HEK293T (cell line): ENCODE measurements around the gene RC3H2.

Source experiments
- CTCF ChIA-PET: fragments of 350-600 bp; formaldehyde crosslinking; extraction: SDS; loops from one replicate; lab custom pipeline; 2021; ENCODE audit warnings: antibody characterized with exemption, inconsistent platforms; lab: Yijun Ruan, JAX
- POLR2A ChIA-PET: fragments of 350-600 bp; formaldehyde crosslinking; extraction: SDS; loops from one replicate; lab custom pipeline; 2020; ENCODE audit warnings: antibody characterized with exemption, inconsistent platforms; lab: Yijun Ruan, JAX
- DNase-seq: peaks from one replicate; pipeline ENCODE4 v3.0.0; 2012; ENCODE audit warnings: mixed read lengths; ENCODE audit errors: extremely low spot score
- ARNT ChIP-seq: fragments of 450-650 bp; IDR thresholded peaks from 2 replicates; pipeline ENCODE4 v1.6.1; 2017; ENCODE audit warnings: mild to moderate bottlenecking
- BHLHE40 ChIP-seq: fragments of 450-650 bp; IDR thresholded peaks from 2 replicates; pipeline ENCODE4 v1.6.1; 2016; ENCODE audit warnings: mild to moderate bottlenecking, moderate library complexity, borderline replicate concordance
- CTBP1 ChIP-seq: fragments of 450-650 bp; IDR thresholded peaks from 2 replicates; pipeline ENCODE4 v1.6.1; 2016; ENCODE audit warnings: borderline replicate concordance
- ELF4 ChIP-seq: fragments of 450-650 bp; IDR thresholded peaks from 2 replicates; pipeline ENCODE4 v1.6.1; 2017; ENCODE audit warnings: antibody characterized with exemption
- FOXA1 ChIP-seq: fragments of 450-650 bp; IDR thresholded peaks from 2 replicates; pipeline ENCODE4 v1.6.1; 2016; ENCODE audit warnings: mild to moderate bottlenecking
- FOXK2 ChIP-seq: fragments of 450-650 bp; IDR thresholded peaks from 2 replicates; pipeline ENCODE4 v1.6.1; 2016; ENCODE audit warnings: mild to moderate bottlenecking
- FOXM1 ChIP-seq: fragments of 450-650 bp; IDR thresholded peaks from 2 replicates; pipeline ENCODE4 v1.6.1; 2017; ENCODE audit warnings: mild to moderate bottlenecking, borderline replicate concordance
- HDGF ChIP-seq: fragments of 450-650 bp; IDR thresholded peaks from 2 replicates; pipeline ENCODE4 v1.6.1; 2017; ENCODE audit warnings: antibody characterized with exemption, borderline replicate concordance
- L3MBTL2 ChIP-seq: fragments of 450-650 bp; conservative IDR thresholded peaks from 2 replicates; pipeline ENCODE4 v1.6.1; 2016; ENCODE audit warnings: mild to moderate bottlenecking
- LEF1 ChIP-seq: fragments of 450-650 bp; IDR thresholded peaks from 2 replicates; pipeline ENCODE4 v1.6.1; 2017; ENCODE audit warnings: mild to moderate bottlenecking, borderline replicate concordance
- NFRKB ChIP-seq: fragments of 450-650 bp; IDR thresholded peaks from 2 replicates; pipeline ENCODE4 v1.6.1; 2016; ENCODE audit warnings: mild to moderate bottlenecking, moderate library complexity
- SP1 ChIP-seq: fragments of 450-650 bp; IDR thresholded peaks from 2 replicates; pipeline ENCODE4 v1.6.1; 2017
- SUZ12 ChIP-seq: fragments of 450-650 bp; IDR thresholded peaks from 2 replicates; pipeline ENCODE4 v1.6.1; 2016; ENCODE audit warnings: mild to moderate bottlenecking
- TARDBP ChIP-seq: fragments of 450-650 bp; IDR thresholded peaks from 2 replicates; pipeline ENCODE4 v1.6.1; 2016
- ZNF384 ChIP-seq: fragments of 450-650 bp; IDR thresholded peaks from 2 replicates; pipeline ENCODE4 v1.6.1; 2016
- TF ChIP-seq, protein P1 (sequence below): fragments of 450-650 bp; IDR thresholded peaks from 2 replicates; pipeline ENCODE4 v1.6.1; 2016

The RC3H2 gene

DNA sequence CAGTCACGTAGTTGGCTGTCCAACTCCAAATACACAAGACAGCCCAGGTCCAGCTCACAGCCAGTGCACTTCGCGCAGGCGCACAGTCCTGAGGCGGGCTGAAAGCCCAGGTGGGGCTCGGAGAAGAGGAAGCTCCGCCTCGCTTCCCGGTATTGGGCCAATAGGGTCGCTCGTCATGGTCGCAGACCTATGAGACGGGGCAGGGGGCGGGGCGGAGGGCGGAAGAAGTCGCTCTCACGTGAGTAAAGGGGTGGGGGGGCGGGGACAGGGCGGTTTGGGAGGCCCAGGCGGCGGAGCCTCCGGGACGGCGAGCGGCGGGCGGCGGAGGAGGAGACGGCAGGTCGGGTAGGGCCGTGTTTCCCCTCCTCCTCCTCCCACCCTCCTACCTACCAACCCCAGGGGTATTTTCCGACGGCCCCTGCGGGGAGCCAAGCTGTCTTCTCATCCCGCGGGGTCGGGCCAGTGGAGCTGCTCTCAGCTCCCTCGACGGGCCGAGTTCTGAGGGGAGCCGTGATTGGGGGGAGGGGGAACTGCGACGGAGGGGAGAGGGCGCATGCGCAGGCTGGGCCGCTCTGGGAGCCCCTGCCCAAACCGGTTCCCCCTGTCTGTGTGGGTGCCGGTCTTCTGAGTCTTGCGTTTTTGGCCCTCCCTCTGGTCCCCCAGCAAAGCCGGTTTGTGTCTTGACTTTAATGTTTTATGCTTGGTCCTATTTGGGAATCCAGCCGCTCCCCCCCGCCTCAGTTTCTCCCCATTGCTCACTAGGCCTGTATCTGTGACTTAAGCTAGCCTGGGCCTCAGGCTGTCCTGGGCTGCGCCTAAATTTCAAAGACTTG is 35.8 kb upstream of the RC3H2 start, which contains the start of gene RABGAP1:
RABGAP1 (plus strand) TSS at position 272 of the 833 bp plus-strand sequence. CDS start 16,040 bp downstream, outside the sequence.
- CTCF ChIA-PET, result interaction anchor here (0.9 kb wide), 2 partner anchors 28 to 50 kb away, joined by 4 to 5 read pairs; partner anchors contain the start of gene ZBTB6
- peak; percentile 98 for DNase-seq
- TF ChIP-seq L3MBTL2, result peak; percentile 31; the same call in 1 of the 2 replicates
- TF ChIP-seq BHLHE40, result no peak
- TF ChIP-seq, protein P1, sequence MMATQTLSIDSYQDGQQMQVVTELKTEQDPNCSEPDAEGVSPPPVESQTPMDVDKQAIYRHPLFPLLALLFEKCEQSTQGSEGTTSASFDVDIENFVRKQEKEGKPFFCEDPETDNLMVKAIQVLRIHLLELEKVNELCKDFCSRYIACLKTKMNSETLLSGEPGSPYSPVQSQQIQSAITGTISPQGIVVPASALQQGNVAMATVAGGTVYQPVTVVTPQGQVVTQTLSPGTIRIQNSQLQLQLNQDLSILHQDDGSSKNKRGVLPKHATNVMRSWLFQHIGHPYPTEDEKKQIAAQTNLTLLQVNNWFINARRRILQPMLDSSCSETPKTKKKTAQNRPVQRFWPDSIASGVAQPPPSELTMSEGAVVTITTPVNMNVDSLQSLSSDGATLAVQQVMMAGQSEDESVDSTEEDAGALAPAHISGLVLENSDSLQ, result 0 out of 2 replicates have a peak, but pooled peaks have one; percentile 12
- POLR2A ChIA-PET, result interaction anchor here (0.6 to 2.4 kb wide), 17 partner anchors 10 to 379 kb away, joined by 3 to 63 read pairs (median 4); partner anchors contain the start of genes PDCL, RC3H2, ZBTB26 and ZBTB6

DNA sequence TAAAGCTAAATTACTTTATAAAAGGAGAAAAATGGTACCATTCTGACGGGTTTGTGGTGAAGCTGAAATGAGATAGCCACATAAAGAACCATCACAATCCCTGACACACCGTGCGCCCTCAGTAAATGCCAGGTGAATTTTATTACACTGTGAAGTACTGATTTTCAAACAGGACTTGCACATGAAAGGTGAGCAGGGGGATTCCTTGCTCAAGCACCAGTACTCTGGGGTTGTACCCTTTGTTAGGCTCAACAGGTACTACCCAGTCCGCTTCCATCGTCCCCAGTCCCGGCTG is 35.2 kb upstream of the RC3H2 start:
- CTCF ChIA-PET, result interaction anchor here (0.9 kb wide), 1 partner anchor 50 kb away, joined by 4 read pairs; no protein-coding TSS in a partner anchor

GRCh38 chr9:122939601-122940000 is 34.4 kb upstream of the RC3H2 start:
- no peak for TF ChIP-seq ARNT
- no peak for TF ChIP-seq NFRKB
- no peak for TF ChIP-seq SUZ12
- TF ChIP-seq ZNF384, result no peak
- TF ChIP-seq FOXA1, result no peak
- TF ChIP-seq L3MBTL2, result no peak
- TF ChIP-seq FOXK2, result no peak
- no peak for TF ChIP-seq FOXM1
- TF ChIP-seq, protein P1, result no peak
- TF ChIP-seq SP1, result no peak
- no peak for TF ChIP-seq CTBP1
- no peak for TF ChIP-seq ELF4
- no peak for TF ChIP-seq LEF1
- TF ChIP-seq TARDBP, result no peak
- no peak for TF ChIP-seq BHLHE40
- no peak for DNase-seq
- CTCF ChIA-PET, result no interaction called here
- POLR2A ChIA-PET, result interaction anchor here (1.5 to 2.4 kb wide), 3 partner anchors 9 to 42 kb away, joined by 6 to 63 read pairs (median 16); partner anchors contain the start of genes RC3H2 and ZBTB26

More for the DNA sequence above, 35.2 kb upstream of the RC3H2 start:
- DNase-seq, result no peak
- POLR2A ChIA-PET, result interaction anchor here (0.6 to 2.4 kb wide), 16 partner anchors 9 to 380 kb away, joined by 3 to 63 read pairs (median 4); partner anchors contain the start of genes PDCL, RC3H2, ZBTB26 and ZBTB6
- TF ChIP-seq TARDBP, result no peak
- no peak for TF ChIP-seq FOXK2
- TF ChIP-seq ZNF384, result no peak
- no peak for TF ChIP-seq ARNT
- no peak for TF ChIP-seq ELF4
- TF ChIP-seq FOXM1, result no peak
- TF ChIP-seq HDGF, result no peak
- no peak for TF ChIP-seq L3MBTL2

DNA sequence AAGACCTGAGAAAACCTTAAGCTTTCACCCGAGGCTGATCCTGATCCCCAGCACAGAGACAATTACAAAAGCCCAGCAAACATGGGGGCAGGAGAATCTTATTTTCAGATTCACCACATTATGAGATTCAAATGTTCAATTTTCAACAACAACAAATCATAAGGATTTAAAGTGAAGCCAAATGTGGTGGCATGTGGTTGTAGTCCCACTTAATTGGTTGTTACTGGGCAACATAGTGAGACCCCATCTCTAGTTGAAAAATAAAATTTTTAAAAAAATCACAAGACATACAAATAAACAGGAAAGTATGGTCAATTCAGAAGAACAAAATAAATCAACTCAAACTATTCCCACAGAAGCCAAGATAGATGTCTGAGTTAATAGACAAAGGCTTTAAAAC is 31.7 kb upstream of the RC3H2 start:
- TF ChIP-seq, protein P1, result no peak
- TF ChIP-seq HDGF, result no peak
- no peak for TF ChIP-seq SP1
- no peak for TF ChIP-seq ZNF384
- no peak for TF ChIP-seq LEF1
- no peak for TF ChIP-seq BHLHE40
- no peak for TF ChIP-seq CTBP1
- TF ChIP-seq ELF4, result no peak
- TF ChIP-seq TARDBP, result no peak
- no peak for TF ChIP-seq FOXK2
- TF ChIP-seq NFRKB, result no peak
- ChIA-PET POLR2A (no interaction called here), CTCF (no interaction called here)
- DNase-seq, result no peak

DNA sequence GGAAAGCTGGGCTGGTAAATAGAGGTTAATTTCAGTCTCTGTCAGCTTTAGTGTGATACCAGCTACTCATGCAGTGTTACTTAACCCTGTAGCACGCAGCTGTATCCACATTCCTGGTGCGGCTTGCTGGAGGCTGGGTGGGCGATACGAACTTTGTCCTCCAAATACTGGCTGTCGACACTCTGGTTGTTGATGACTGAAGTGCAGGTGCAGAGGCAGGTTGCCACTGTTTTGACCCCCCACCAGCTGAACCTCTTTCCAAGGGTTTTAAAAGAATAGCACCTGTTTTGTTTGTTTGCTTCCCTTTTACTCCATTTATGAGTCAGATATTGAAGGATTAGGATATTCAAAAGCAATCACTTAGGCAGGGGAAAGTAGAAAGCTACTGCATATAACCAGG is 31.3 kb upstream of the RC3H2 start:
- ChIA-PET POLR2A (no interaction called here), CTCF (no interaction called here)
- DNase-seq, result no peak
- TF ChIP-seq ZNF384, result no peak
- no peak for TF ChIP-seq ELF4
- no peak for TF ChIP-seq CTBP1
- TF ChIP-seq, protein P1, result no peak
- TF ChIP-seq ARNT, result no peak
- TF ChIP-seq HDGF, result no peak
- no peak for TF ChIP-seq SP1
- no peak for TF ChIP-seq TARDBP
- TF ChIP-seq BHLHE40, result no peak
- TF ChIP-seq FOXM1, result no peak
- no peak for TF ChIP-seq FOXK2
- no peak for TF ChIP-seq NFRKB
- no peak for TF ChIP-seq L3MBTL2
- TF ChIP-seq SUZ12, result no peak
- no peak for TF ChIP-seq LEF1
